IMR-90 (cell line): Measurements from ENCODE around the gene ATP4A. TPM values are rescaled to one million over a fixed set of nuclear protein-coding genes. Genes with fewer than 3 reads are reported as not detected.

Experiments
- ATAC-seq: fragments of 200-7000 bp; cut with Tn5 transposase; 2 replicates; pipeline ENCODE4 v1.9.1; 2020; ENCODE audit warnings: low read depth, mild to moderate bottlenecking, moderate library complexity
- BruUV-seq: library from RNA; stranded (reverse); fragments of 400-500 nt; replicated peaks from 2 replicates; lab custom pipeline; 2021; lab: Mats Ljungman, UMichigan
- CTCF ChIA-PET: fragments of 300-600 bp; formaldehyde crosslinking; extraction: SDS; loops from one replicate; lab custom pipeline; 2021; ENCODE audit warnings: antibody characterized with exemption; lab: Yijun Ruan, JAX
- POLR2A ChIA-PET: fragments of 300-600 bp; sonication (Branson Sonifier 250); formaldehyde crosslinking; loops from one replicate; lab custom pipeline; 2022; ENCODE audit warnings: antibody characterized with exemption; ENCODE audit not compliant: unreplicated experiment; lab: Charles Lee
- DNase-seq: peaks from one replicate; pipeline ENCODE4 v3.0.0; 2013
- H2AFZ ChIP-seq: replicated peaks from 2 replicates; pipeline ENCODE3; 2013; ENCODE audit warnings: low read length, mild to moderate bottlenecking; ENCODE audit not compliant: poor library complexity
- H2AK5ac ChIP-seq: 2 replicates; pipeline ENCODE4 v1.6.1; 2013; ENCODE audit warnings: low read depth, low read length, inconsistent platforms
- H2AK9ac ChIP-seq: replicated peaks from 2 replicates; pipeline ENCODE3; 2013; ENCODE audit warnings: mild to moderate bottlenecking, low read depth, low read length, moderate library complexity; ENCODE audit not compliant: poor library complexity
- H2BK120ac ChIP-seq: 2 replicates; pipeline ENCODE4 v1.6.1; 2013; ENCODE audit warnings: low read depth, low read length, inconsistent platforms
- H2BK15ac ChIP-seq: 3 replicates; pipeline ENCODE4 v1.6.1; 2013; ENCODE audit warnings: low read depth, low read length, inconsistent platforms
- H2BK20ac ChIP-seq: 2 replicates; pipeline ENCODE4 v1.6.1; 2013; ENCODE audit warnings: low read depth, mild to moderate bottlenecking, inconsistent platforms, low read length, moderate library complexity
- H2BK5ac ChIP-seq: 2 replicates; pipeline ENCODE4 v1.6.1; 2013; ENCODE audit warnings: mild to moderate bottlenecking, low read depth, low read length, inconsistent platforms; ENCODE audit not compliant: poor library complexity, severe bottlenecking
- H3K14ac ChIP-seq: replicated peaks from 2 replicates; pipeline ENCODE4 v1.6.1; 2013; ENCODE audit warnings: low read depth, low read length, inconsistent platforms
- H3K18ac ChIP-seq: 2 replicates; pipeline ENCODE4 v1.6.1; 2013; ENCODE audit warnings: low read depth, low read length, control low read depth
- H3K23ac ChIP-seq: 2 replicates; pipeline ENCODE4 v1.6.1; 2013; ENCODE audit warnings: low read depth, low read length, inconsistent platforms
- H3K27ac ChIP-seq: 2 replicates; pipeline ENCODE4 v1.5.1; 2013; ENCODE audit warnings: mild to moderate bottlenecking, control low read depth, low read length; ENCODE audit not compliant: insufficient read depth
- H3K27me3 ChIP-seq: 2 replicates; pipeline ENCODE4 v1.6.1; 2013; ENCODE audit warnings: low read length; ENCODE audit not compliant: control insufficient read depth, insufficient read depth
- H3K36me3 ChIP-seq: 2 replicates; pipeline ENCODE4 v1.6.1; 2013; ENCODE audit warnings: low read length, mixed read lengths; ENCODE audit not compliant: control insufficient read depth, insufficient read depth
- H3K4ac ChIP-seq: 2 replicates; pipeline ENCODE4 v1.6.1; 2013; ENCODE audit warnings: low read depth, low read length, inconsistent platforms
- H3K4me1 ChIP-seq: 2 replicates; pipeline ENCODE4 v1.6.1; 2013; ENCODE audit warnings: low read length, mixed read lengths; ENCODE audit not compliant: control insufficient read depth, insufficient read depth
- H3K4me2 ChIP-seq: 2 replicates; pipeline ENCODE4 v1.6.1; 2013; ENCODE audit warnings: low read depth, mild to moderate bottlenecking, control low read depth, low read length, moderate library complexity
- H3K4me3 ChIP-seq: 2 replicates; pipeline ENCODE4 v1.5.1; 2013; ENCODE audit warnings: low read depth, mild to moderate bottlenecking, control low read depth, low read length, moderate library complexity; ENCODE audit not compliant: insufficient read depth
- H3K56ac ChIP-seq: 2 replicates; pipeline ENCODE4 v1.6.1; 2013; ENCODE audit warnings: low read length, inconsistent platforms; ENCODE audit not compliant: insufficient read depth; ENCODE audit errors: extremely low read depth
- H3K79me1 ChIP-seq, 2 experiments: 2 replicates each; pipeline ENCODE4 v1.6.1; 2013; ENCODE audit warnings: low read length in 2 of 2, inconsistent platforms in 1 of 2, low read depth in 1 of 2
- H3K9ac ChIP-seq: 2 replicates; pipeline ENCODE4 v1.6.1; 2013; ENCODE audit warnings: low read depth, low read length, control low read depth
- H3K9me1 ChIP-seq: 2 replicates; pipeline ENCODE4 v1.6.1; 2013; ENCODE audit warnings: low read length, inconsistent platforms; ENCODE audit not compliant: insufficient read depth
- H3K9me3 ChIP-seq: 2 replicates; pipeline ENCODE4 v1.6.1; 2013; ENCODE audit warnings: low read length; ENCODE audit not compliant: control insufficient read depth, insufficient read depth
- H4K20me1 ChIP-seq: 2 replicates; pipeline ENCODE4 v1.6.1; 2013; ENCODE audit warnings: low read length, inconsistent platforms; ENCODE audit not compliant: insufficient read depth
- H4K5ac ChIP-seq: 2 replicates; pipeline ENCODE4 v1.6.1; 2013; ENCODE audit warnings: mild to moderate bottlenecking, low read depth, low read length, control low read depth
- H4K8ac ChIP-seq, 2 experiments: 2 replicates each; pipeline ENCODE4 v1.6.1; 2013; ENCODE audit warnings: low read depth in 2 of 2, low read length in 2 of 2, control low read depth in 1 of 2, inconsistent platforms in 1 of 2
- H4K91ac ChIP-seq: 2 replicates; pipeline ENCODE4 v1.6.1; 2013; ENCODE audit warnings: low read depth, low read length, inconsistent platforms; ENCODE audit not compliant: insufficient read depth
- CEBPB ChIP-seq: IDR thresholded peaks from 2 replicates; pipeline ENCODE4 v1.6.1; 2012; ENCODE audit warnings: low read depth, low read length, improper control_type of control experiment
- CHD1 ChIP-seq: IDR thresholded peaks from 2 replicates; pipeline ENCODE4 v1.6.1; 2012; ENCODE audit warnings: low read depth, low read length, improper control_type of control experiment
- FOS ChIP-seq: fragments of 150-350 bp; IDR thresholded peaks from 2 replicates; pipeline ENCODE4 v1.6.1; 2016; ENCODE audit warnings: low read depth, low read length
- MAFK ChIP-seq: IDR thresholded peaks from 2 replicates; pipeline ENCODE4 v1.6.1; 2012; ENCODE audit warnings: low read depth, low read length, improper control_type of control experiment
- MAZ ChIP-seq: IDR thresholded peaks from 2 replicates; pipeline ENCODE4 v1.6.1; 2012; ENCODE audit warnings: low read depth, mild to moderate bottlenecking, low read length, improper control_type of control experiment, moderate library complexity, borderline replicate concordance
- MXI1 ChIP-seq: IDR thresholded peaks from 2 replicates; pipeline ENCODE4 v1.6.1; 2012; ENCODE audit warnings: low read depth, mild to moderate bottlenecking, low read length, moderate library complexity, borderline replicate concordance
- NFE2L2 ChIP-seq: fragments of 150-350 bp; IDR thresholded peaks from 2 replicates; pipeline ENCODE4 v1.6.1; 2016; ENCODE audit warnings: low read depth, mild to moderate bottlenecking, low read length
- RAD21 ChIP-seq: IDR thresholded peaks from 2 replicates; pipeline ENCODE4 v1.6.1; 2012; ENCODE audit warnings: low read length, improper control_type of control experiment
- RCOR1 ChIP-seq: IDR thresholded peaks from 2 replicates; pipeline ENCODE4 v1.6.1; 2012; ENCODE audit warnings: mild to moderate bottlenecking, low read length, improper control_type of control experiment; ENCODE audit not compliant: insufficient replicate concordance
- RFX5 ChIP-seq: IDR thresholded peaks from 2 replicates; pipeline ENCODE4 v1.8.0; 2012; ENCODE audit warnings: low read depth, mild to moderate bottlenecking, low read length, moderate library complexity
- SMC3 ChIP-seq: fragments of 150-350 bp; IDR thresholded peaks from 2 replicates; pipeline ENCODE4 v1.6.1; 2016; ENCODE audit warnings: low read depth, mild to moderate bottlenecking, antibody characterized with exemption, low read length, moderate library complexity
- WGBS, 2 experiments: methylation state at CpG; one replicate each; pipeline versions ENCODE4 v1.1.5 to v1.1.7; 2013; ENCODE audit warnings: missing lambda C conversion rate in 2 of 2; ENCODE audit not compliant: insufficient read length in 1 of 2; ENCODE audit errors: extremely low coverage in 2 of 2; 5-methylcytosine and 5-hydroxymethylcytosine counted together
- dilution Hi-C: fragments of 300-500 bp; cut with HindIII; formaldehyde crosslinking; loops from one replicate; pipeline ENCODE4 v1.14.3; 2018; ENCODE audit warnings: low sequenced_read_pairs; ENCODE audit not compliant: unreplicated experiment
- in situ Hi-C: fragments of 300-500 bp; cut with MboI; formaldehyde crosslinking; loops from 3 replicates; pipeline ENCODE4 v1.14.3; 2019; ENCODE audit warnings: low sequenced_read_pairs, inconsistent platforms, mixed read lengths
- intact Hi-C: fragments of 100-400 bp; cut with micrococcal nuclease; formaldehyde crosslinking; loops from 2 replicates; pipeline ENCODE4 v1.10.0; 2022
- polyA plus RNA-seq, 3 experiments: library from polyadenylated mRNA; depleted of rRNA; stranded (reverse); fragments of >200 nt; gene quantifications; 2 replicates each; pipeline ENCODE4 v1.2.3, GENCODE V29; 2012; ENCODE audit warnings: low replicate concordance in 1 of 3
- total RNA-seq: library from RNA; depleted of rRNA; stranded (reverse); fragments of >200 nt; gene quantifications from 2 replicates; pipeline ENCODE4 v1.2.3, GENCODE V29; 2012
- TF ChIP-seq, protein P1 (sequence below): fragments of 150-350 bp; IDR thresholded peaks from 2 replicates; pipeline ENCODE4 v1.6.1; 2017; ENCODE audit warnings: mild to moderate bottlenecking, antibody characterized with exemption, low read length, low read depth
- TF ChIP-seq, protein P2 (sequence below): conservative IDR thresholded peaks from 2 replicates; pipeline ENCODE4 v1.5.1; 2012; ENCODE audit warnings: mild to moderate bottlenecking, low read depth, low read length, improper control_type of control experiment
- TF ChIP-seq, protein P3 (sequence below): fragments of 150-350 bp; IDR thresholded peaks from 2 replicates; pipeline ENCODE4 v1.6.1; 2016; ENCODE audit warnings: low read depth, mild to moderate bottlenecking, low read length, moderate library complexity, borderline replicate concordance

The ATP4A gene
- total and polyA plus RNA-seq, 2 of the 4 experiments (the other 2 are of a cell fraction) = not detected

- Histone ChIP-seq H2AFZ (peak overlapping the region; percentile 90), H3K9me1 (0 out of 2 replicates have a peak, but pooled peaks cover 3% of the 10 kb centered on the region), H3K4me3 (no peak overlapping the region), H3K9me3 (no peaks in the 10 kb centered on the region), H4K8ac (no peak overlapping the region), H2BK20ac (no peak overlapping the region), H3K14ac (no peak overlapping the region), H3K36me3 (no peaks in the 10 kb centered on the region), H3K4ac (no peak overlapping the region), H3K23ac (no peak overlapping the region; the same call in 1 of the 2 replicates), H3K4me1 (no peaks in the 10 kb centered on the region), H3K27me3 (peaks cover 52% of the 10 kb centered on the region), H2AK9ac (no peak overlapping the region), H3K9ac (no peak overlapping the region), H2AK5ac (no peak overlapping the region), H4K20me1 (no peaks in the 10 kb centered on the region), H2BK5ac (no peak overlapping the region), H3K56ac (no peak overlapping the region), H3K18ac (no peak overlapping the region), H3K27ac (no peak overlapping the region), H2BK15ac (no peak overlapping the region), H2BK120ac (no peak overlapping the region), H4K5ac (no peak overlapping the region), H3K4me2 (peak overlapping the region; percentile 46), H4K91ac (no peak overlapping the region), H3K79me1 (no peaks in the 10 kb centered on the region)
- ChIA-PET CTCF (interaction anchor here (1.6 kb wide), 1 partner anchor 11 kb away, joined by 6 read pairs; no protein-coding TSS in a partner anchor), POLR2A (no interaction called here)
- dilution Hi-C loops = no loop called here
- ATAC-seq = no peak
- 58% methylated on average over 19 of the region's 53 CpGs; no CpG with 5 or more reads in 1 of the 2 experiments for WGBS, 2 experiments
- DNase-seq = no peak
- in situ Hi-C loops = no loop called here
- BruUV-seq = no TSS peak
- intact Hi-C loops = no loop called here
- TF ChIP-seq MAFK = no peak
- TF ChIP-seq MXI1 = no peak
- no peak for TF ChIP-seq RAD21
- TF ChIP-seq SMC3 = no peak
- TF ChIP-seq RCOR1 = no peak
- TF ChIP-seq MAZ = no peak
- TF ChIP-seq, protein P1, sequence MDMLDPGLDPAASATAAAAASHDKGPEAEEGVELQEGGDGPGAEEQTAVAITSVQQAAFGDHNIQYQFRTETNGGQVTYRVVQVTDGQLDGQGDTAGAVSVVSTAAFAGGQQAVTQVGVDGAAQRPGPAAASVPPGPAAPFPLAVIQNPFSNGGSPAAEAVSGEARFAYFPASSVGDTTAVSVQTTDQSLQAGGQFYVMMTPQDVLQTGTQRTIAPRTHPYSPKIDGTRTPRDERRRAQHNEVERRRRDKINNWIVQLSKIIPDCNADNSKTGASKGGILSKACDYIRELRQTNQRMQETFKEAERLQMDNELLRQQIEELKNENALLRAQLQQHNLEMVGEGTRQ = no peak
- no peak for TF ChIP-seq RFX5
- TF ChIP-seq CEBPB = no peak
- TF ChIP-seq, protein P2, sequence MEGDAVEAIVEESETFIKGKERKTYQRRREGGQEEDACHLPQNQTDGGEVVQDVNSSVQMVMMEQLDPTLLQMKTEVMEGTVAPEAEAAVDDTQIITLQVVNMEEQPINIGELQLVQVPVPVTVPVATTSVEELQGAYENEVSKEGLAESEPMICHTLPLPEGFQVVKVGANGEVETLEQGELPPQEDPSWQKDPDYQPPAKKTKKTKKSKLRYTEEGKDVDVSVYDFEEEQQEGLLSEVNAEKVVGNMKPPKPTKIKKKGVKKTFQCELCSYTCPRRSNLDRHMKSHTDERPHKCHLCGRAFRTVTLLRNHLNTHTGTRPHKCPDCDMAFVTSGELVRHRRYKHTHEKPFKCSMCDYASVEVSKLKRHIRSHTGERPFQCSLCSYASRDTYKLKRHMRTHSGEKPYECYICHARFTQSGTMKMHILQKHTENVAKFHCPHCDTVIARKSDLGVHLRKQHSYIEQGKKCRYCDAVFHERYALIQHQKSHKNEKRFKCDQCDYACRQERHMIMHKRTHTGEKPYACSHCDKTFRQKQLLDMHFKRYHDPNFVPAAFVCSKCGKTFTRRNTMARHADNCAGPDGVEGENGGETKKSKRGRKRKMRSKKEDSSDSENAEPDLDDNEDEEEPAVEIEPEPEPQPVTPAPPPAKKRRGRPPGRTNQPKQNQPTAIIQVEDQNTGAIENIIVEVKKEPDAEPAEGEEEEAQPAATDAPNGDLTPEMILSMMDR = no peak
- no peak for TF ChIP-seq CHD1
- TF ChIP-seq FOS = no peak
- no peak for TF ChIP-seq NFE2L2
- TF ChIP-seq, protein P3, sequence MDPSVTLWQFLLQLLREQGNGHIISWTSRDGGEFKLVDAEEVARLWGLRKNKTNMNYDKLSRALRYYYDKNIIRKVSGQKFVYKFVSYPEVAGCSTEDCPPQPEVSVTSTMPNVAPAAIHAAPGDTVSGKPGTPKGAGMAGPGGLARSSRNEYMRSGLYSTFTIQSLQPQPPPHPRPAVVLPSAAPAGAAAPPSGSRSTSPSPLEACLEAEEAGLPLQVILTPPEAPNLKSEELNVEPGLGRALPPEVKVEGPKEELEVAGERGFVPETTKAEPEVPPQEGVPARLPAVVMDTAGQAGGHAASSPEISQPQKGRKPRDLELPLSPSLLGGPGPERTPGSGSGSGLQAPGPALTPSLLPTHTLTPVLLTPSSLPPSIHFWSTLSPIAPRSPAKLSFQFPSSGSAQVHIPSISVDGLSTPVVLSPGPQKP = no peak
Measured at GRCh38 chr19:35558400-35559280, 4.8 kb downstream of the ATP4A start.
